Right lung (tissue), 10 donors: ENCODE data around the gene ZNF224. TPM values are rescaled to one million over a fixed set of nuclear protein-coding genes. Genes with fewer than 3 reads are reported as not detected.
A peak's percentile ranks its signal among the peaks of the same experiment; 100 is the strongest.

ENCODE experiments used
- DNase-seq, 2 donors: peaks; one replicate each; pipeline ENCODE4 v3.0.0-alpha.2; 2013
- long read RNA-seq, 8 donors: transcript quantifications; one replicate each; lab custom pipeline, GENCODE V29; 2026
- polyA plus RNA-seq, 5 donors: library from polyadenylated mRNA; unstranded; fragments of 120-200 nt; gene quantifications; one replicate each; pipeline versions ENCODE4 v1.2.1 to v1.2.3, GENCODE V29; 2013; ENCODE audit warnings: inconsistent platforms in 1 of 5, low replicate concordance in 1 of 5; ENCODE audit not compliant: insufficient read length in 5 of 5, insufficient read depth in 1 of 5

The ZNF224 gene
- polyA plus RNA-seq = 10 to 100 TPM; 33.2 to 54.5 (median 45.0) TPM
- long read RNA-seq, donor 1, transcript ZNF224-208 (1 exons, 2,994 nt) = major isoform, 12 of 18 reads
- long read RNA-seq, donor 1, transcript ZNF224-203 (1 exons, 1,552 nt) = minor isoform, 5 of 18 reads
- long read RNA-seq, donor 1, partial matches to known transcripts = 0 of 18 reads
- long read RNA-seq, donor 1, other reads (novel, unspliced or antisense) = 0 of 18 reads
- long read RNA-seq, donor 2, transcript ZNF224-208 (1 exons, 2,994 nt) = major isoform, 5 of 14 reads
- long read RNA-seq, donor 2, partial matches to known transcripts = 0 of 14 reads
- long read RNA-seq, donor 2, other reads (novel, unspliced or antisense) = 5 of 14 reads
- long read RNA-seq, donor 3, transcript ZNF224-208 (1 exons, 2,994 nt) = major isoform, 9 of 17 reads
- long read RNA-seq, donor 3, transcript ZNF224-203 (1 exons, 1,552 nt) = minor isoform, 7 of 17 reads
- long read RNA-seq, donor 3, partial matches to known transcripts = 0 of 17 reads
- long read RNA-seq, donor 3, other reads (novel, unspliced or antisense) = 0 of 17 reads
- long read RNA-seq, donor 4, transcript ZNF224-208 (1 exons, 2,994 nt) = major isoform, 9 of 16 reads
- long read RNA-seq, donor 4, transcript ZNF224-203 (1 exons, 1,552 nt) = minor isoform, 7 of 16 reads
- long read RNA-seq, donor 4, partial matches to known transcripts = 0 of 16 reads
- long read RNA-seq, donor 4, other reads (novel, unspliced or antisense) = 0 of 16 reads
- long read RNA-seq, donor 5, transcript ZNF224-208 (1 exons, 2,994 nt) = major isoform, 13 of 34 reads
- long read RNA-seq, donor 5, transcript ZNF224-203 (1 exons, 1,552 nt) = minor isoform, 7 of 34 reads
- long read RNA-seq, donor 5, partial matches to known transcripts = 6 of 34 reads
- long read RNA-seq, donor 5, other reads (novel, unspliced or antisense) = 5 of 34 reads
- long read RNA-seq, donor 6, transcript ZNF224-208 (1 exons, 2,994 nt) = major isoform, 8 of 16 reads
- long read RNA-seq, donor 6, transcript ZNF224-203 (1 exons, 1,552 nt) = minor isoform, 6 of 16 reads
- long read RNA-seq, donor 6, partial matches to known transcripts = 0 of 16 reads
- long read RNA-seq, donor 6, other reads (novel, unspliced or antisense) = 0 of 16 reads
- long read RNA-seq, donor 7, transcript ZNF224-203 (1 exons, 1,552 nt) = major isoform, 9 of 19 reads
- long read RNA-seq, donor 7, transcript ZNF224-208 (1 exons, 2,994 nt) = minor isoform, 7 of 19 reads
- long read RNA-seq, donor 7, partial matches to known transcripts = 0 of 19 reads
- long read RNA-seq, donor 7, other reads (novel, unspliced or antisense) = 0 of 19 reads
- long read RNA-seq, donor 8, partial matches to known transcripts = 0 of 1 reads
- long read RNA-seq, donor 8, other reads (novel, unspliced or antisense) = 0 of 1 reads

GRCh38 chr19:44093931-44094765, at the start of gene ZNF224:
TSS of gene ZNF224 (plus strand) at chr19:44094361. CDS start at chr19:44097874, 3,513 bp downstream.
- DNase-seq = peak; percentile 90 to 91

DNA sequence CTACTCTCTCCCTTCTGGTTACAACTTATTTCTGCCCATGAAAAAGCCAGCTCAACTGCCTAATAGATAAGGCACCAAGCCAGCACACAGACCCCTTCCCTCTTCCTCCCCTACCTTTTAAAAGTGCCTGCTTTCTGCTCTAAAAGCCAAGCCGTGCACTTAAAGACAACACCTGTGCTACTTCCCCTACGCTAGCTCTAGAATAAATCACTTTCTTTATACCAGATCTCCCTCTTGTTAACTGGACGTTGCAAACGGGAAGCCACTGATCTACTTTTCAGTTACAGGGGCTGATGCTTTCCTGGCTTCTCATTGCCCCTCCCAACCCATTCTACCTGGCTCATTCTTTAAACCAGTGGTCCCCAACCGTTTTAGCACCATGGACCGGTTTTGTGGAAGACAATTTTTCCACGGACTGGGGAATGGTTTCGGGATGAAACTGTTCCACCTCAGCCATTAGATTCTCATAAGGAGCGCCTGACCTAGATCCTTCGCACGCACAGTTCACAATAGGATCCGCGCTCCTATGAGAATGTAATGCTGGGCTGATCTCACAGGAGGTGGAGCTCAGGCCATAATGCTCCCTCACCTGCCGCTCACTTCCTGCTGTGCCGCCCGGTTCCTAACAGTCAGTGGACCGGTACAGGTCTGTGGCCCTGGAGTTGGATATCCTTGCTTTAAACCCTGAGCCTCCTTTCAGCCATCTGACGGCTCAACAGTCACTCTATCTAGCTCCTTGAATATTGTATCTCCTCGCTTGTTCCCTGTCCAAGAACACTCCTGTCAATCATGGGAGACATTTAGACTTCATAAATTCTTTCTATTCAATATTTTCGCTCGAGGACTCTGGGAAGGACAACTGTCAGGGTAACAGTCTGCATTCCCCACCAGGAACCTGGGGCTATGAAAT, 43.2 kb upstream of the ZNF224 start:
- DNase-seq = no peak

DNA sequence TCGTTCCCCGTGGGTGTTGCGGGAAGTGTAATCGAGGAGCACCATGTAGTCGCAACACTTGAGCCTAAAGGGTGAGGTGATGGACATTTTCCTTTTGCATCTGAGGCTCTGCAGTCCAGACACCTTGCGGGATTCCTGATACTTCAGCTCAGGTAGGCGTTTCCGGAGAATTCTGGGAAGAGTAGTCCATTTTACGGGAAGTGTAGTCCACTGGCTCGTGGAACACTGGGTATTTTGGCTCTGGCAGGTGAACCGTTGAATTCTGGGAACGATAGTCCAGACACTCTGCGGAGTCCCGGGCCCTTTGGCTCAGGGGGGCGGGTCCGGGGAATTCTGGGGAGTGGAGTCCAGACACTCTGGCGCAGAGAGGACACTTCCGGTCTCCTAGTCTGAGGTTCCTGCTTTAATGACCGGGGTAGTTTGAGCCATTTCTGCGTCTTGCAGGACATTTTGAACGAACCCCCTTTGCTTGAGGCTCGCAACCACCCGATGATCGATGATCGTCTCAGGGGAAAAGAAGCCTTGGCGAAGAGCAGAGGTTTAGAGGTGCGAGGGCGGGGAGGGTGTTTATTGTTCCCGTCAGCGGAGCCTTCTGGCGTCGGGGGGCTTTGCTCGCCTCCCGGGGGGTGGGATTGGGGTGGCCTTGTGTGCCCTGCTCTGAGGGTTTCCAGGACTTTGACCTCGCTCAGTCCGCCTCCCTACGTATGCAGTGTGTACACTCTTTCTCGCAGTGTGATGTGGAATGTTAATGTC, 42.3 kb upstream of the ZNF224 start, which contains the start of gene ZNF223:
TSS of gene ZNF223 (plus strand) at position 387 of the 753 bp plus-strand sequence. CDS start 3,141 bp downstream, outside the sequence.
- peak; percentile 91 to 94 for DNase-seq

DNA sequence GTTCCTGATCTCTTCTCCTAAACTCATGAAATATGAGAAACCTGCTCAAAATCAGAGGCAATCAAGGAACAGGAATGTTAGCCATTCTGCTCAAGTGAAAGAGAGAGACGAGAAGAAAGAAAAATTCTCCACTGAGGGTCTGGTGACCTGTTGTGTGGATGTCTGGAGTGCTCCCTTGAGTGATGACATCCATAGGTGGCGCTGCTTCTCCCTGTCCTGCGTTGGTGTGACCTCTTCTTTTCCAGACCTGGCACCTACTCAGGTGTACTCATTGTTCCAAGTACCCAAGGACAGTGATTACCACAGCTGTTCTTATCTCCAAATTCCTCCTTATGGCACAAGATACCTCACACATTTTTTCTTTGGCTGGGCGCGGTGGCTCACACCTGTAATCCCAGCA, 38.3 kb upstream of the ZNF224 start:
- DNase-seq = no peak

- no peak for DNase-seq
Measured at GRCh38 chr19:44059229-44059628, 34.9 kb upstream of the ZNF224 start.

GRCh38 chr19:44061038-44061437, 33.1 kb upstream of the ZNF224 start:
- DNase-seq = no peak

- DNase-seq = no peak
Measured at GRCh38 chr19:44066305-44066704, 27.9 kb upstream of the ZNF224 start.

DNA sequence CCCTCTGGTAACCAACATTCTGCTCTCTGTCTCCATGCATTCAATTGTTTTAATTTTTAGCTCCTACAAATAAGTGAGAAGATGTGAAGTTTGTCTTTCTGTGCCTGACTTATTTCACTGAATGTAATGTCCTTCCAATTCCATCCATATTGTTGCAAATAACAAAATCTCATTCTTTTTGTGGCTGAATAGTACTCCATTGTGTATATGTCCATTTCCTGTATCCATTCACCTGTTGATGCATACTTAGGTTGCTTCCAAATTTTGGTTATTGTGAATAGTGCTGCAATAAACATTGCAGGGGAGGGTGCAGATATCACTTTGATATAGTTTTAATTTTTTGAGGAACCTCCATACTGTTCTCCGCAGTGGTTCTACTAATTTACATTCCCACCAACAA, 24.7 kb upstream of the ZNF224 start:
- no peak for DNase-seq

DNA sequence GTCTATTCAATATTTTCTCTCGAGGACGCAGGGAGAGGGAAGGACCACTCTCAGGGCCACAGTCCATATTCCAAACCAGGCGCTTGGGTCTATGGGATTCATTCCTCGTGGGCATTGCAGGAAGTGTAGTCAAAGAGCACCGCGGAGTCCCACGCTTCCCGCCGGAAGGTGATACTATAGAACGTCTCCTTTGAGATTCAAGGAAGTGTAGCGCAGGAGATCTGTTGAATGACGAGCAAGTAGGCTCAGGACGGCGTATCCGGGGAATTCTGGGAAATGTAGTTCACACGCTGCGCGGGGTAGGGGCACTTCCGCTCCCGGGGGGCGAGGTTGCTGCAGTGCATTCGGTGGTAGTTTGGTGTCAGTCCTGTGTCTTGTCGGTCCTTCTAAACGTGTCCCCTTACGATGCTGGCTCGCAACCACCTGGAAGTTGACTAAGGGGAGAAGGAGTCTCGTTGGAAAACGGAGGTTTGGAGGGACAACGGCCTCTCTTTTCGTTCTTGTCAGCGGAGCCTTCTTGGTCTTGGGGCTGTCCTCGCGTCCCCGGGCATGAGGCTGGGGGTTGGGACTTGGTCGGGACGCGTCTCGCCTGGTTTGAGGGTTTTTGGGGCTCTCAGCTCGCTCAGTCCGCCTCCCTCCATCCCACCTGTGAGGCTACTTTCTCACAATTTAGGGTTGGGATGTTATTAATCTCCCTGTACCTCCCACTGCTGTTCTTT, 22.2 kb upstream of the ZNF224 start, which contains the start of gene ZNF284:
TSS of gene ZNF284 (plus strand) at position 336 of the 719 bp plus-strand sequence. CDS start 4,231 bp downstream, outside the sequence.
- peak; percentile 91 for DNase-seq

GRCh38 chr19:44072543-44073401, 21.4 kb upstream of the ZNF224 start:
- DNase-seq = no peak

DNA sequence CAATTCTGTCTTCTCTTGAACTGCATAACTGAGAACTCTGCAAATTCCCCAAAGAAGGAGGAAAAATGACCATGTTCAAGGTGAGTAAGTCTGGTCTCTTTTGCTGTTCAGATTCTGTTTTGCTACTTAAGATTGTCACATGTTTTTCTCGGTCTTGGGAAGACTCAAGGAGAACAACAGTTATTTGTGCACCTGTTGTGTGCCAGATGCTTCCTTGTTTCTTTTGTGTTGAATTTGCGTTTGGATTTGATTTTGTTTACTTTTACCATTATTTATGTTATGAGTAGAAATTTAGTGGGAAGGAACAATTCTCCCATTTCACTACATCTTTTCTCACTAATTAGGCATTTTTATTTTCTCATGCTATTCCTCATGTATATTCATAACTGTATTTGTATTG, 17.8 kb upstream of the ZNF224 start:
- no peak for DNase-seq

DNA sequence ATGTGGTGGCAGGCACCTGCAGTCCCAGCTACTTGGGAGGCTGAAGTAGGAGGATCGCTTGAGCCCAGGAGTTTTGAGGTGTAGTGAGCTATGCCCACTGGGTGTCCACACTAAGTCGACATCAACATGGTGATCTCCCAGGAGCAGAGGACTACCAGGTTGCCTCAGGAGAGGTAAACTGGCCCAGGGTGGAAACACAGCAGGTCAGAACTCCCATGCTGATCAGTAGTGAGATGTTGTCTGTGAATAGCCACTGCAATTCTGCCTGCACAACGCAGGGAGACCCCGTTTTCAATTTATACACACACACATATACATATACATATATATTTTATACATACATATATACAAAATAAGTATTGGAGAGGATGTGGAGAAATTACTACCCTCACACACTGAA, 2.1 kb upstream of the ZNF224 start:
- DNase-seq = no peak

DNA sequence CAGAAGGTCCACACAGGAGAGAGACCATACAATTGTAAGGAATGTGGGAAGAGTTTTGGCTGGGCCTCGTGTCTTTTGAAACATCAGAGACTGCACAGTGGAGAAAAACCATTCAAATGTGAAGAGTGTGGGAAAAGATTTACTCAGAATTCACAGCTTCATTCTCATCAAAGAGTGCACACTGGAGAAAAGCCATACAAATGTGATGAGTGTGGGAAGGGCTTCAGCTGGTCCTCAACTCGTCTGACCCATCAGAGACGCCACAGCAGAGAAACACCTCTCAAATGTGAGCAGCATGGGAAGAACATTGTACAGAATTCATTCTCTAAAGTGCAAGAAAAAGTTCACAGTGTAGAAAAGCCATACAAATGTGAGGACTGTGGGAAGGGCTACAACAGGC, 13.6 kb downstream of the ZNF224 start:
- no peak for DNase-seq

- no peak for DNase-seq
Measured at GRCh38 chr19:44109458-44109857, 15.3 kb downstream of the ZNF224 start.

DNA sequence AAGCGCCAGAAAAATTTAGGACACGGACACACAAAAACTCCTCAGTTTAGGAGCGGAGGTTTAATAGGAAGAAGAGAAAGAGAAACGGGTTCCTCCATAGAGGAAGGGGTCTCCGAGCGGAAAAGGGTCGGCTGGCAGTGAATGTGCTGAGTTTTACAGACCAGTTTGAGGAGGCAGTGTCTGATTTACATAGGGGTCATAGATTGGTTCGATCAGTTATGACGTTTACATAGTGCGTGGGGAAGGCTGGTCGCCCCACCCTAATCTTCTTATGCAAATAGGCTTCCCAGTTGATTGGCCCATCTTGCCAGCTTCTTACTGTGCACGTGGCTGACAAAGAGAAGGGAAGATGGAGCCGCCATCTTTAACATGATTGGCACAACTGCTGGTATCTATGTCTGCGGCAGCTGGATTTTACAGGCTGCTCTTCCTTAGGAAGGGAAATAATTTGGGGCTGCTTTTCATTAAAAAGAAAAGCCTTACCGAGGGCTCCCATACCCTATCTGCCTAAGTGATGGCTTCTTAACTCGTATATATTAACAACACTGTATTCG, 17.8 kb downstream of the ZNF224 start:
- DNase-seq = peak in 1 of 2 donors; percentile 23

DNA sequence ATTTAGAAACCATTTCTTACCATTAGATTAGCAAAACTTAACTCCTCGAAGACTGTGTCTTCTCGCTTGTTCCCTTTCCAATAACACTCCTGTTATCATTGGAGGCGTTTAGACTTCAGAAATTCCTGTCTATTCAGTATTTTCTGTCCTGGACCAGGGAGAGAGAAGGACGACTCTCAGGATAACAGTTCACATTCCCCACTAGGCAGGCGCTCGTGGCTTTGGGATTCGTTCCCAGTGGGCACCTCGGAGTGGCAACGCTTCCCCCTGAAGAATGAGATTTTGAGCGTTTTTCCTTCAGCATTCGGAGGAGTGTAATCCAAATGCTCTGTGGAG, 18.6 kb downstream of the ZNF224 start:
- no peak for DNase-seq
